PFSK-1 (cell line): ENCODE results near the gene TCOF1.

Experiments used
- FOXP2 ChIP-seq: optimal IDR thresholded peaks from 2 replicates; pipeline ENCODE3; 2011; ENCODE audit warnings: borderline replicate concordance, control low read depth, inconsistent platforms; ENCODE audit not compliant: insufficient read depth; ENCODE audit errors: extremely low read length, extremely low read depth
- POLR2AphosphoS5 ChIP-seq: IDR thresholded peaks from 2 replicates; pipeline ENCODE4 v1.6.1; 2012; ENCODE audit warnings: low read depth, mild to moderate bottlenecking, control low read depth, low read length, moderate library complexity
- SIN3A ChIP-seq: IDR thresholded peaks from 2 replicates; pipeline ENCODE4 v1.6.1; 2012; ENCODE audit warnings: mild to moderate bottlenecking, low read length, moderate library complexity, borderline replicate concordance; ENCODE audit not compliant: insufficient read depth
- TAF1 ChIP-seq: IDR thresholded peaks from 2 replicates; pipeline ENCODE4 v1.6.1; 2012; ENCODE audit warnings: low read length, control low read depth, borderline replicate concordance; ENCODE audit not compliant: insufficient read depth
- TF ChIP-seq, protein P1 (sequence below), 2 experiments: IDR thresholded peaks; 2 replicates each; pipeline versions ENCODE4 v1.6.1 to v1.8.0; 2011 to 2012; ENCODE audit warnings: low read depth in 2 of 2, low read length in 2 of 2, control low read depth in 1 of 2, inconsistent platforms in 1 of 2, mild to moderate bottlenecking in 1 of 2, moderate library complexity in 1 of 2; ENCODE audit not compliant: insufficient read depth in 1 of 2

DNA sequence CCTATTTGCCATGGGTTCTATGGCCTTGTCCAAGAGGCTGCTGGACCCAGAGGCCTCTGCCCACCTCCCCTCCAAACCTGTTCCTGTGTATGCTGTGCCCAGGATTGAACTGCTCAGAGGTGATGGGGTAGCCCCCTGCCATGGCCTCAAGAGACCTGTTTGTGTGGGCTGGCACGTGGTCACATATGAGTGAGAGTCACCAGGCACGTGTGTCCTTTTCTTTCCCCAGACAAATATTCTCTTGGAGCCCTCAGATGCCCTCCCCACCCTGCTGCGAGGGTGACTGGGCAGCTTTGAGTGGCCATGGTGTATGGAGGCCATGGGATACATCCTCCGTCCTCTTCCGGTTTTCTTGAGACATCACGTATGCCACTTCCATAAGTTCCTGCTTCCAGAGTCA lies 10.9 kb upstream of the TCOF1 start:
- TF ChIP-seq, protein P1, sequence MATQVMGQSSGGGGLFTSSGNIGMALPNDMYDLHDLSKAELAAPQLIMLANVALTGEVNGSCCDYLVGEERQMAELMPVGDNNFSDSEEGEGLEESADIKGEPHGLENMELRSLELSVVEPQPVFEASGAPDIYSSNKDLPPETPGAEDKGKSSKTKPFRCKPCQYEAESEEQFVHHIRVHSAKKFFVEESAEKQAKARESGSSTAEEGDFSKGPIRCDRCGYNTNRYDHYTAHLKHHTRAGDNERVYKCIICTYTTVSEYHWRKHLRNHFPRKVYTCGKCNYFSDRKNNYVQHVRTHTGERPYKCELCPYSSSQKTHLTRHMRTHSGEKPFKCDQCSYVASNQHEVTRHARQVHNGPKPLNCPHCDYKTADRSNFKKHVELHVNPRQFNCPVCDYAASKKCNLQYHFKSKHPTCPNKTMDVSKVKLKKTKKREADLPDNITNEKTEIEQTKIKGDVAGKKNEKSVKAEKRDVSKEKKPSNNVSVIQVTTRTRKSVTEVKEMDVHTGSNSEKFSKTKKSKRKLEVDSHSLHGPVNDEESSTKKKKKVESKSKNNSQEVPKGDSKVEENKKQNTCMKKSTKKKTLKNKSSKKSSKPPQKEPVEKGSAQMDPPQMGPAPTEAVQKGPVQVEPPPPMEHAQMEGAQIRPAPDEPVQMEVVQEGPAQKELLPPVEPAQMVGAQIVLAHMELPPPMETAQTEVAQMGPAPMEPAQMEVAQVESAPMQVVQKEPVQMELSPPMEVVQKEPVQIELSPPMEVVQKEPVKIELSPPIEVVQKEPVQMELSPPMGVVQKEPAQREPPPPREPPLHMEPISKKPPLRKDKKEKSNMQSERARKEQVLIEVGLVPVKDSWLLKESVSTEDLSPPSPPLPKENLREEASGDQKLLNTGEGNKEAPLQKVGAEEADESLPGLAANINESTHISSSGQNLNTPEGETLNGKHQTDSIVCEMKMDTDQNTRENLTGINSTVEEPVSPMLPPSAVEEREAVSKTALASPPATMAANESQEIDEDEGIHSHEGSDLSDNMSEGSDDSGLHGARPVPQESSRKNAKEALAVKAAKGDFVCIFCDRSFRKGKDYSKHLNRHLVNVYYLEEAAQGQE (IDR thresholded peaks at IDR 0.05; ENCODE audit: insufficient read depth in 1 of 2, low read depth in 2 of 2, low read length in 2 of 2): no peak
- TF ChIP-seq POLR2AphosphoS5 (no peak), TAF1 (no peak), SIN3A (no peak), FOXP2 (no peak)
